NCI-H2196 treated with DMSO at 0.1 percent for 48 hours (cell line): ENCODE data around the gene CMYA5.
"Not testable (repeated sequence)": the region's sequence is repeated elsewhere in the genome, so short reads cannot be mapped to it uniquely, and the experiment has no call there.

Experiments used
- DNase-seq: peaks from one replicate; lab custom pipeline; 2025; ENCODE audit not compliant: unreplicated experiment; lab: John Stamatoyannopoulos, UW

CMYA5 gene

DNA sequence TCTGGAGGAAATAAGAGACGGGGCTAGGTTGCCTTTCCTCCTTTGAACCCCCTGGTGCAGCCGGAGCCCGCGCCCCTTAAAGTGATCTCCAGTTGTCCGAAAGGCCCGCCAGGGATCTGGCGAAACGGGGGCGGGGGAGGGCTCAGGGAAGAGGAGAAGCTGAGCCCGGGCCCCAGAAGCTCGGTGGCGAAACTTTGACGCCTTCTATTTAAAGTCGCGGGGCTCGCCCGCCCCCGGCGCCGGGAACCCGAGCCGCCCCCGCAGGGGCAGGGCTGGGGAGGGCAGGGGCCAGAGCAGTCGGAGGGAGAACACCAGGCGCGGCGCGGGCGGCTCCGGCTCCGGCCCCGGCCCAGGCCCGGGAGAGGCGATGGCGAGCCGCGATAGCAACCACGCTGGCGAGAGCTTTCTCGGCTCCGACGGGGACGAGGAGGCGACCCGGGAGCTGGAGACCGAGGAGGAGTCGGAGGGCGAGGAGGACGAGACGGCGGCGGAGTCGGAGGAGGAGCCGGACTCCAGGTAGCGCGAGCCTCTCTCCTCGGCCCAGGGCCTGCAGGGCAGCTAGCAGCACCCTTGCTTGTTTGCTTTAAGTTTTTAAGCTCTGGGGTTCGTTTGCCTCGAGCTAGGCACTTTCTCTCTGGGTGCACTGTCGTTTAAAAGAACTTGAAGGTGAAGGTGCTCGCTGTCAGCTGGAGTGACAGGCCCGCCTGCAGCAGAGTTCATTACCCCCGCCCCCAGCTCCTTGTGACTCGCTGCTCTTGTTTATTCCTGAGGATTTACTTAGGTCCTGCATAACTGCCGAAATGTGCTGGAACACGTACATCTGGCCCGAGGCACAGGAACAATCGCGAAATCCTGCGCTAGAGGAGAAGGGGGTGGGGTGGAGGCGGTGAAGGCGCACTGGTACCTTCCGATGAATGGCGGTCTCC is at the start of gene CMYA5:
Gene CMYA5, plus strand, starts transcription at position 296 of the 926 bp plus-strand sequence. Its CDS starts 72 bp downstream, at position 368.
- no peak for DNase-seq

DNA sequence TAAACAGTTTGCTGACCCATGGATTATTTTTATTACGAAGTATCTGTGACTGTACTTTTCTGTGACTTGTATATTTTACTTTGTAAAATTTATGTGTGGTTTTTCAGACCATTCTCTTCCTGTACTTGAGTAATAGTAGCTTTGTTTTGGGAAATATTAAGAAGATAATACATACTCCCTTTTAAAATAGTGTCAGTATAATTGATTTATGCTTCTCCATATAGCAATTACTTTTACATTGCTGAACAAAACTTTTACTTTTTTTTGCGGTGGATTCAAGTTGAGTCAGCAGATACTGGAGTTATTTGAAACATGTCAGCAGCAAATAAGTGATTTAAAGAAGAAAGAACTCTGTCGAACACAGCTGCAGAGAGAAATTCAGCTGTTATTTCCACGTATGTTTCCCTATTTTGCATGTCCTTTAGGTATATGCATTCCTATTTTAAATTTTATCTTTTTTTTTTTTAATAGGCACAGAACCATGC is 49.0 kb upstream of the CMYA5 start:
- DNase-seq = no peak

- DNase-seq = no peak
Measured at GRCh38 chr5:79641414-79641813, 48.2 kb upstream of the CMYA5 start.

- DNase-seq = no peak
Measured at GRCh38 chr5:79642210-79642609, 47.4 kb upstream of the CMYA5 start.

- no peak for DNase-seq
Measured at GRCh38 chr5:79653843-79654242, 35.8 kb upstream of the CMYA5 start.

- DNase-seq = no peak
Measured at GRCh38 chr5:79663212-79663611, 26.4 kb upstream of the CMYA5 start.

GRCh38 chr5:79666758-79667157 is 22.9 kb upstream of the CMYA5 start:
- no peak for DNase-seq

GRCh38 chr5:79672392-79672791 is 17.2 kb upstream of the CMYA5 start:
- DNase-seq = no peak

- DNase-seq = not testable (repeated sequence)
Measured at GRCh38 chr5:79676354-79676753, 13.3 kb upstream of the CMYA5 start.

- DNase-seq = not testable (repeated sequence)
Measured at GRCh38 chr5:79682102-79682501, 7.5 kb upstream of the CMYA5 start.

GRCh38 chr5:79684782-79685181 is 4.9 kb upstream of the CMYA5 start:
- no peak for DNase-seq

DNA sequence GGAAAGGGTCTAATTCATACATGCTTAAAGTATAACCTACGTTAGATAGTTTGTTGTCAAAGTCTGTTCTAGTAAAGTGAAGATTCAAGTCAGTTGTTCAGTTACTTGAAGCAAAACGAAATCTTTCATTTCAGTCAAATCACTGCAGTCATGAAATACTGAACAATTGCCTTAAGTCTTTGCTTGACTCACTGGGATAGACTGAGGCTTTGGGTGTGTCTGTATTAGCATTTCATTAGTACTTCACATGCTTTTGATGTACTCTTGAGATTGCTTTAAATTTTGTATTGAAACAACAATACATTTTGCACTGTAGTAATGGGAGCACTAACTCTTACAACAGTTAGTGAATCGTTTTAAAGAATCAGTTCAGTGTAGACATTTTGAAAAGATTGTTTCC is 4.0 kb upstream of the CMYA5 start:
- no peak for DNase-seq

DNA sequence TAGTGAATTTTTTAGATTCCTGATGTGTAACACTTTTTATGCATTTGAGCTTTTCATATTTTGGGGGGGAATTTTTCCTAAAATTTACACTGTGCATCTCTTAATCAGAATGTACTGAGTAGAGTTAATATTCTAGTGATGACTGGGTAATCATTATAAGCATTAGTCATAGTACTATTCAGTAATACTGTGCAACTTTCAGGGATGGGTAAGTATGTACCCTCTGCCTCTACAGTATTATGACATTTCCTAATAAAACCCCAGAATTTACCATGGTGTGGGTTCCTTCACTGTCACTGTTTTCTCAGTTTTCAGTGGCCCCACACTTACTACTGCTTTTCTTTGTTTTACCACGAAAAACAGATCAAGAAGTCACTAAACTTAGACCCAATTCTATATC is 2.8 kb upstream of the CMYA5 start:
- DNase-seq = no peak

GRCh38 chr5:79687889-79688288 is 1.7 kb upstream of the CMYA5 start:
- no peak for DNase-seq

DNA sequence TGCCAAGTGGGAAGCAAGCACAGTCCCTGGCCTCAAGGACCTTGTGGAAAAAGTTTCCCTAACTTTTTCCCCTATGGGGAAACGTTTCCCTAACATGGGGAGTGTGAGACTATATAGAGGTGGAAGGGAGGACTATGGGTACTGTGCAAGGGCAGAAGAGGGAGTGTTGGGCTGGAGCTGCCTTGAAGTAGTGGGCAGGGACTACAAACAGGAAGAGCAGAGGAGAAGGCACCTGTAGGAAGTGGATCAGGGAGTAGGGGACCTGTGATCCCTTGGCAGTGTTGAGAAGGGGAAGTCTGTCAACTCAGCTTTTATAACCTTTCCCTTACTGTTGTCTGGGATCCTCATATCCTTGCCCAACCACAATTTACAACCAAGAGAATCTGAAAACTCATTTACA is 1.4 kb downstream of the CMYA5 start:
- DNase-seq = no peak

GRCh38 chr5:79692596-79692995 is 3.0 kb downstream of the CMYA5 start:
- peak; percentile 2 for DNase-seq

- no peak for DNase-seq
Measured at GRCh38 chr5:79694183-79694582, 4.5 kb downstream of the CMYA5 start.

DNA sequence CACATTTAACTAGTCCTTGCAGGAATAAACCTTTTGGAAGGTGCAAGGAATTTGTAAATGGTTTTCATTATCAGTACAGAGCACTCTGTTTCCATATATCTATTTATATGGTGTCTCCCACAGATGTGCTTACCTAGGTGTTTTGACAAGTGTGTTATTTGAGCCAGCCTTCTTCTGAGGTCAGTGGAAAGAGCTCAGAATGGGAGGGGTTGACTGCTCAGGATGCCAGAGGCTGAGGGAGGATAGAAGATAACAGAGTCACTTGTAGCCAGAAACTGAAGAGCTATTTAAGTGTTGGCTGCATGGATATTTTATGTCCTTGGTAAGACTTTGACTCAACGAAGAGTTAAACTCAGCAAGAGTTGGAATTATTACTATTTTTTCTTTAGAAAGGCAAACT is 5.0 kb downstream of the CMYA5 start:
- peak; percentile 26 for DNase-seq

DNA sequence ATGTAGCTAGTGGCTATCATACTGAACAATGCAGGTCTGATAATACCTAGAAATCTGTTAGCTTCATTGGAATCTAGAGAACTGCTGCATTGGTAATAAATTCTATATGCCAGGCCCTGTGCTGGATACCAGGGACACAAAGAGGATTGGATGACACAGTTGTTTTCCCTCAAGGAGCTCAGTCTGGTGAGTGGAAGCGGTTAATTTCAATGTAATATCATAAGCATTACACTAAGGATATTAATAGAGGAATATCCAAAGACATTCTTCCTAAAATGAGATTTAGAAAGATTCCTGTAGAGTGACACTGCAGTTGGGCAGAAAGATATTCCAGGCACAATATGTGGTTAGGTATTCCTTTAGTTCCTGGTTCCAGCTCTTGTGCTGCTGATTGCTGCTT is 5.9 kb downstream of the CMYA5 start:
- no peak for DNase-seq

DNA sequence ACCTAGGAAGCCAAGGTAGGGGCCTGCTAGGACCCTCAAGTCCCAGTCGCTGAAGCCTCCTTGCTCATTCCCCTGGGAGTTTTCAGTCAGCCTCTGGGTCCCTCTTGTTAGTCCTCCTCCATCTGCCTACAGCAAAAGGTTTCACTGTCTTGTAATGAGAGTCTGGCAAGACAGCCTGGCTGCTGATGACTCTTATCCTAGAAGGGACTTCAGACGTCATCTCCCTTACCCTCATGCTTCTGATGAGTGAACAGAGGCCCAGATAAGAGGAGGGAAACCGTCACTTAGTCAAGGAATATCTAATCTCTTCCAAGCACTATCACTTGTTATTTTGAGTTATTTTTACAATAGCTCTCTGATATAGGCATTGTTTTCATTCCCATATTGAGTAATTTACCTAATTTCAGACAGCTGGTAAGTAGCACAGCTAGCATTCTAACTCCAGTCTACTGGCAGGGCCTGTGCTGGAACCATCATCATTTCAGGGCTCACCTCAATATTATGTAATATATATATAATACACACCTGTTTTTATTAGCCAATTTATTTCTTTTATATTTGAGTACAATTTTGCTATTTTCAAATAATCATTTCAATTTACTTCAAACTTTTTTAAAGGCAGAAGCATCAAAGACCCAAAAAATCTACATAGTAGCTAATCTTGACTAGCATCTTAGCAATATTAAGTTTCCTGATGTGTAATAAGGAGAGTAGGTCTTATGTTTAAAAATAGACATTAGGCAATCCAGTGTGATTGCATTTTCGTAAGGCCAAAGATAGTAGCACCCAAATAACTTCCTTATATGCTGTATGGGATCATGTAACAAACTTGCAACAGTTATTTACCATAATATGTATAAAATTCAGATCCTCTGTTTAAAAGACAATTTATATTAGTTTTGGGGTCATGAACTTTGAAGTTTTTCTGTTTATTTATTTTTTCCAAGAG is 7.9 kb downstream of the CMYA5 start:
- DNase-seq = no peak

- no peak for DNase-seq
Measured at GRCh38 chr5:79699763-79700400, 10.2 kb downstream of the CMYA5 start.
